ENCODE measurements around the gene MAB21L3.

GRCh38 chr1:116182019-116182714 is 71.0 kb downstream of the MAB21L3 start:
- no peak for TF ChIP-seq POLR2AphosphoS5 (IDR thresholded peaks at IDR 0.05; ENCODE audit: low read depth, low read length)
- no peak for TF ChIP-seq POLR2A (IDR thresholded peaks at IDR 0.05; ENCODE audit: low read depth, low read length)
- no peak for TF ChIP-seq TAF1 (IDR thresholded peaks at IDR 0.05; ENCODE audit: low read depth, low read length)
